Measurements from ENCODE around the gene KRTAP29-1. TPM values are rescaled to one million over a fixed set of nuclear protein-coding genes. Genes with fewer than 3 reads are reported as not detected.

The KRTAP29-1 gene
- total RNA-seq, 1 experiment from 2014 or later: not detected

GRCh38 chr17:41254861-41255260, 47.8 kb downstream of the KRTAP29-1 start:
- H3K4me1 ChIP-seq (ENCODE audit: insufficient read depth, low read length): no peaks in the 10 kb centered on the region
- no CpG with 5 or more reads among the region's 1 CpG for WGBS (ENCODE audit: extremely low coverage, insufficient read length, low lambda C conversion rate)
- H3K9me3 Mint-ChIP-seq: no peaks in the 10 kb centered on the region; a peak in 1 of 5 replicates
- H2AFZ ChIP-seq (ENCODE audit: low read length): no peak overlapping the region
- no peak overlapping the region for H2BK15ac ChIP-seq (ENCODE audit: low read depth, low read length)
- no peak overlapping the region for H2BK20ac ChIP-seq (ENCODE audit: low read depth, low read length, poor library complexity, severe bottlenecking)
- TF ChIP-seq CTCF (conservative IDR thresholded peaks at IDR 0.05): no peak
- H3K79me2 ChIP-seq (ENCODE audit: insufficient read depth, low read length): no peaks in the 10 kb centered on the region
- H4K5ac ChIP-seq (ENCODE audit: insufficient read length, low read depth, low read length): no peak overlapping the region
- H3K36me3 Mint-ChIP-seq (ENCODE audit: insufficient read depth in 1 of 3, low read depth in 3 of 3): no peaks in the 10 kb centered on the region
- no peaks in the 10 kb centered on the region for H3K79me1 ChIP-seq (ENCODE audit: insufficient read depth, low read depth, low read length, poor library complexity, severe bottlenecking)
- no peak overlapping the region for H3K4me3 Mint-ChIP-seq
- H3T11ph ChIP-seq (ENCODE audit: low read length): no peak overlapping the region
- H3K4ac ChIP-seq (ENCODE audit: low read depth, low read length): no peak overlapping the region
- no peak overlapping the region for H3K4me2 ChIP-seq (ENCODE audit: insufficient read depth, insufficient read length, low read length)
- H3K18ac ChIP-seq (ENCODE audit: insufficient read length, low read depth, low read length): no peak overlapping the region
- no peak overlapping the region for H3K14ac ChIP-seq (ENCODE audit: insufficient read depth, low read length)
- no peaks in the 10 kb centered on the region for H3K27me3 ChIP-seq (ENCODE audit: insufficient read depth, low read length)
- H2BK5ac ChIP-seq (ENCODE audit: insufficient read length, low read length): no peak overlapping the region
- no peak overlapping the region for H3K27ac ChIP-seq (ENCODE audit: insufficient read length, low read depth, low read length)
- H4K20me1 ChIP-seq (ENCODE audit: control insufficient read depth, insufficient read depth, insufficient read length): no peaks in the 10 kb centered on the region
- no peaks in the 10 kb centered on the region for H3K9me3 ChIP-seq (ENCODE audit: control insufficient read depth, low read depth, low read length)
- H2BK120ac ChIP-seq (ENCODE audit: low read depth, low read length, poor library complexity, severe bottlenecking): no peak overlapping the region
- H3K23me2 ChIP-seq (ENCODE audit: insufficient read length, low read depth, low read length, poor library complexity, severe bottlenecking): no peaks in the 10 kb centered on the region
- H4K8ac ChIP-seq (replicated peaks; ENCODE audit: insufficient read length, low read depth, low read length): no peak overlapping the region
- no peak overlapping the region for H3K23ac ChIP-seq (ENCODE audit: insufficient read length, low read depth, low read length)
- H3K27ac Mint-ChIP-seq: no peak overlapping the region
- H3K9ac ChIP-seq (ENCODE audit: extremely low read depth, insufficient read length, low read length): no peak overlapping the region
- H3K4me1 Mint-ChIP-seq: peaks cover 10 to 13% of the 10 kb centered on the region in 2 experiments
- no peak overlapping the region for H2BK12ac ChIP-seq (ENCODE audit: insufficient read length, low read depth, low read length)
- H3K27me3 Mint-ChIP-seq (ENCODE audit: low read depth): peaks cover 16% of the 10 kb centered on the region
- DNase-seq: no peak
- H2AK5ac ChIP-seq (ENCODE audit: insufficient read length, low read length): no peak overlapping the region
- H3K56ac ChIP-seq (ENCODE audit: insufficient read length, low read depth, low read length): no peak overlapping the region
- H4K91ac ChIP-seq (ENCODE audit: insufficient read length, low read depth, low read length): no peak overlapping the region

Other genes with a start within 250 kb of the KRTAP29-1 start
- not detected in 2 replicates for gene KRTAP2-2, start 247.6 kb downstream of the KRTAP29-1 start, total RNA-seq (2021)
- not detected in 2 replicates for gene KRTAP2-3, start 242.7 kb downstream of the KRTAP29-1 start, total RNA-seq (2021)
- gene KRTAP2-4, start 237.0 kb downstream of the KRTAP29-1 start, total RNA-seq (2021): not detected in 2 replicates
- gene KRTAP4-7, start 218.7 kb downstream of the KRTAP29-1 start, total RNA-seq (2021): not detected in 2 replicates
- not detected in 2 replicates for gene KRTAP4-8, start 204.7 kb downstream of the KRTAP29-1 start, total RNA-seq (2021)
- gene KRTAP4-16, start 200.6 kb downstream of the KRTAP29-1 start, total RNA-seq (2021): not detected in 2 replicates
- gene KRTAP4-9, start 197.5 kb downstream of the KRTAP29-1 start, total RNA-seq (2021): not detected in 2 replicates
- not detected in 2 replicates for gene KRTAP4-11, start 184.5 kb downstream of the KRTAP29-1 start, total RNA-seq (2021)
- gene KRTAP4-12, start 178.7 kb downstream of the KRTAP29-1 start, total RNA-seq (2021): not detected in 2 replicates
- not detected in 2 replicates for gene KRTAP4-6, start 162.3 kb downstream of the KRTAP29-1 start, total RNA-seq (2021)
- gene KRTAP4-5, start 153.0 kb downstream of the KRTAP29-1 start, total RNA-seq (2021): not detected in 2 replicates
- not detected in 2 replicates for gene KRTAP4-4, start 142.1 kb downstream of the KRTAP29-1 start, total RNA-seq (2021)
- not detected in 2 replicates for gene KRTAP4-3, start 134.6 kb downstream of the KRTAP29-1 start, total RNA-seq (2021)
- gene KRTAP4-2, start 124.6 kb downstream of the KRTAP29-1 start, total RNA-seq (2021): not detected in 2 replicates
- not detected in 2 replicates for gene KRTAP4-1, start 117.9 kb downstream of the KRTAP29-1 start, total RNA-seq (2021)
- gene KRTAP9-1, start 113.0 kb downstream of the KRTAP29-1 start, total RNA-seq (2021): not detected in 2 replicates
- not detected in 2 replicates for gene KRTAP9-2, start 76.2 kb downstream of the KRTAP29-1 start, total RNA-seq (2021)
- gene KRTAP9-3, start 70.4 kb downstream of the KRTAP29-1 start, total RNA-seq (2021): not detected in 2 replicates
- not detected in 2 replicates for gene KRTAP9-8, start 64.9 kb downstream of the KRTAP29-1 start, total RNA-seq (2021)
- gene KRTAP9-4, start 53.2 kb downstream of the KRTAP29-1 start, total RNA-seq (2021): not detected in 2 replicates
- gene KRTAP9-9, start 47.5 kb downstream of the KRTAP29-1 start, total RNA-seq (2021): not detected in 2 replicates
- gene KRTAP9-6, start 37.5 kb downstream of the KRTAP29-1 start, total RNA-seq (2021): not detected in 2 replicates
- not detected in 2 replicates for gene KRTAP9-7, start 27.2 kb downstream of the KRTAP29-1 start, total RNA-seq (2021)
- gene KRTAP16-1, start 6.5 kb upstream of the KRTAP29-1 start, total RNA-seq (2021): not detected in 2 replicates
- not detected in 2 replicates for gene KRTAP17-1, start 12.9 kb upstream of the KRTAP29-1 start, total RNA-seq (2021)
- gene KRT33A, start 48.0 kb upstream of the KRTAP29-1 start, total RNA-seq (2021): not detected in 2 replicates
- not detected in 2 replicates for gene KRT33B, start 67.0 kb upstream of the KRTAP29-1 start, total RNA-seq (2021)
- not detected in 2 replicates for gene KRT34, start 79.5 kb upstream of the KRTAP29-1 start, total RNA-seq (2021)
- not detected in 2 replicates for gene KRT31, start 94.8 kb upstream of the KRTAP29-1 start, total RNA-seq (2021)
- gene KRT37, start 121.7 kb upstream of the KRTAP29-1 start, total RNA-seq (2021): not detected in 2 replicates
- gene KRT38, start 138.1 kb upstream of the KRTAP29-1 start, total RNA-seq (2021): not detected in 2 replicates
- not detected in 2 replicates for gene KRT32, start 164.5 kb upstream of the KRTAP29-1 start, total RNA-seq (2021)
- not detected in 2 replicates for gene KRT35, start 178.3 kb upstream of the KRTAP29-1 start, total RNA-seq (2021)
- gene KRT36, start 187.1 kb upstream of the KRTAP29-1 start, total RNA-seq (2021): not detected in 2 replicates
- not detected in 2 replicates for gene KRT13, start 202.8 kb upstream of the KRTAP29-1 start, total RNA-seq (2021)
- 0.35 and 0.87 TPM in 2 replicates for gene KRT15, start 216.0 kb upstream of the KRTAP29-1 start, total RNA-seq (2021)
- gene KRT19, start 225.5 kb upstream of the KRTAP29-1 start, total RNA-seq (2021): 134 and 143 TPM in 2 replicates